Adrenal gland (tissue), 12 donors: Measurements from ENCODE around the gene FAXDC2. TPM values are rescaled to one million over a fixed set of nuclear protein-coding genes. Genes with fewer than 3 reads are reported as not detected.
A peak's percentile ranks its signal among the peaks of the same experiment; 100 is the strongest.

Experiments used
- DNase-seq, 7 donors: peaks; one replicate each; pipeline ENCODE4 v3.0.0-alpha.2; 2019 to 2020
- H3K27ac ChIP-seq, 5 donors: fragments of 200-600 bp; sonication (generic) in 4 of 5; 1 replicate in 3 of 5; 2 replicates in 2 of 5; pipeline versions ENCODE4 v1.5.1 to v1.8.0; 2016 to 2020; ENCODE audit warnings: mild to moderate bottlenecking in 1 of 5
- H3K27me3 ChIP-seq: fragments of 200-600 bp; 2 replicates; pipeline ENCODE4 v1.8.0; 2021
- H3K36me3 ChIP-seq, 2 donors: fragments of 200-600 bp; replicated peaks in 1 of 2; 1 replicate in 1 of 2; 2 replicates in 1 of 2; pipeline versions ENCODE4 v1.5.1 to v1.8.0; 2018 to 2022
- H3K4me1 ChIP-seq, 2 donors: fragments of 200-600 bp; replicated peaks in 1 of 2; 1 replicate in 1 of 2; 2 replicates in 1 of 2; pipeline versions ENCODE4 v1.5.1 to v1.8.0; 2018 to 2021
- H3K4me3 ChIP-seq, 4 donors: fragments of 200-600 bp; sonication (generic) in 3 of 4; one replicate each; pipeline ENCODE4 v1.5.1; 2016 to 2018
- H3K9me3 ChIP-seq, 3 donors: fragments of 200-600 bp; sonication (generic) in 1 of 3; replicated peaks in 1 of 3; 1 replicate in 2 of 3; 2 replicates in 1 of 3; pipeline versions ENCODE4 v1.5.1 to v1.8.0; 2016 to 2021
- POLR2A ChIP-seq, 2 donors: fragments of 450-650 bp; IDR thresholded peaks; one replicate each; pipeline ENCODE4 v1.6.1; 2017; ENCODE audit warnings: antibody characterized with exemption in 2 of 2, mild to moderate bottlenecking in 2 of 2, moderate library complexity in 1 of 2
- WGBS, 4 donors: extraction: QIAGEN DNeasy Blood & Tissue Kit in 2 of 4; methylation state at CpG; one replicate each; pipeline versions ENCODE4 v1.1.5 to v1.1.7; 2013 to 2017; 5-methylcytosine and 5-hydroxymethylcytosine counted together
- intact Hi-C, 2 donors: fragments of 100-400 bp; cut with DNase I; formaldehyde crosslinking; loops; one replicate each; pipeline versions ENCODE4 v1.14.1 to v1.15.0; 2022 to 2023
- polyA plus RNA-seq, 3 donors: library from polyadenylated mRNA; stranded (reverse); fragments of 200-250 nt in 2 of 3; fragments of 350-450 nt in 1 of 3; fragmentation: Illumina TruSeq in 1 of 3; extraction: RNeasy Lipid Tissue Mini Kit (QIAGEN cat#74804) in 1 of 3; gene quantifications; one replicate each; pipeline ENCODE4 v1.2.3, GENCODE V29; 2013 to 2014
- total RNA-seq, 9 donors: library from RNA; depleted of rRNA in 4 of 9; stranded (reverse); fragments of >200 nt in 4 of 9; fragments of 120-200 nt in 1 of 9; fragmentation: NEBNext Ultra II Directional in 1 of 9; extraction: Animal tissue kit (Norgen Biotek cat#: 25700) in 1 of 9; gene quantifications; one replicate each; pipeline versions ENCODE4 v1.1.0 to v1.2.4, GENCODE V29; 2013 to 2023
- TF ChIP-seq, protein P1 (sequence below), 6 experiments: fragments of 450-650 bp in 4 of 6; fragments of 200-600 bp in 2 of 6; sonication (generic) in 1 of 6; IDR thresholded peaks; 1 replicate in 5 of 6; 2 replicates in 1 of 6; pipeline versions ENCODE4 v1.5.1 to v1.8.0; 2016 to 2021; ENCODE audit warnings: antibody characterized with exemption in 6 of 6, mild to moderate bottlenecking in 2 of 6, moderate library complexity in 1 of 6
- donor health status: healthy with polysubstance abuse.
- donor health status: Bipolar disorder and iron deficiency.
- donor health status: DM: yes; HTN: yes; CAD: no.
- donor health status: DM: no; HTN: no; CAD: no.
- donor health status: DM: no; HTN: no; CAD: no.
- donor health status: DM: yes; HTN: yes; CAD: no.

The FAXDC2 gene
- total and polyA plus RNA-seq, 12 donors, result 12.2 to 86.2 (median 44.0) TPM

DNA sequence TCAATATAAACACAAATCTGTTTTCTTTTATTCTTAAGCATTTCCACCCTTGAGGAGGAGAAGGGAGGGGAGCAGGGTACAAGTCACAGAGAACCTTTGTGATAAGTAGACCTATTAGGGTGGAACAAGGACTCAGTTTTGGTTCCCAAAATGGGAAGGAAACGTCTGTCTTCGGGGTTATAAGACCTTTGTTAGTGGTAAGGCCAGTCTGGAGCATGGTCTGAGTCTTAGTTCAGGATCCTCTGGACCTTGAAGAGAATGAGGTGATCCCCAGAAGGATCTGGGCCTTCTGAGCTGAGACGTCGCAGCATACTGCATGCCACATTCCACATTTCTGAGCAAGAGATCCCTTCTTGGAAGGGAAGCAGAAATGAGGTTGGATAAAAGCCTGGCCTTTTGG lies 37.2 kb downstream of the FAXDC2 start:
- intact Hi-C loops, result loop anchor here in 1 of 2 donors (5.0 kb wide), 1 partner anchor 161 kb away; no protein-coding TSS in a partner anchor
- no peaks in the 10 kb centered on the region for H3K27me3 ChIP-seq
- WGBS, 4 donors, result 54 to 78% (median 70%) methylated on average over 4 of the region's 4 CpGs
- H3K9me3 ChIP-seq, result no peaks in the 10 kb centered on the region
- TF ChIP-seq, protein P1, sequence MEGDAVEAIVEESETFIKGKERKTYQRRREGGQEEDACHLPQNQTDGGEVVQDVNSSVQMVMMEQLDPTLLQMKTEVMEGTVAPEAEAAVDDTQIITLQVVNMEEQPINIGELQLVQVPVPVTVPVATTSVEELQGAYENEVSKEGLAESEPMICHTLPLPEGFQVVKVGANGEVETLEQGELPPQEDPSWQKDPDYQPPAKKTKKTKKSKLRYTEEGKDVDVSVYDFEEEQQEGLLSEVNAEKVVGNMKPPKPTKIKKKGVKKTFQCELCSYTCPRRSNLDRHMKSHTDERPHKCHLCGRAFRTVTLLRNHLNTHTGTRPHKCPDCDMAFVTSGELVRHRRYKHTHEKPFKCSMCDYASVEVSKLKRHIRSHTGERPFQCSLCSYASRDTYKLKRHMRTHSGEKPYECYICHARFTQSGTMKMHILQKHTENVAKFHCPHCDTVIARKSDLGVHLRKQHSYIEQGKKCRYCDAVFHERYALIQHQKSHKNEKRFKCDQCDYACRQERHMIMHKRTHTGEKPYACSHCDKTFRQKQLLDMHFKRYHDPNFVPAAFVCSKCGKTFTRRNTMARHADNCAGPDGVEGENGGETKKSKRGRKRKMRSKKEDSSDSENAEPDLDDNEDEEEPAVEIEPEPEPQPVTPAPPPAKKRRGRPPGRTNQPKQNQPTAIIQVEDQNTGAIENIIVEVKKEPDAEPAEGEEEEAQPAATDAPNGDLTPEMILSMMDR (IDR thresholded peaks at IDR 0.05), result no peak
- TF ChIP-seq POLR2A (IDR thresholded peaks at IDR 0.05), result no peak
- no peak for DNase-seq
- no peak overlapping the region for H3K4me3 ChIP-seq
- H3K4me1 ChIP-seq, result peaks cover 2 to 13% of the 10 kb centered on the region in 2 donors
- H3K36me3 ChIP-seq, result peaks cover 0 to 94% of the 10 kb centered on the region in 2 donors
- no peak overlapping the region for H3K27ac ChIP-seq

DNA sequence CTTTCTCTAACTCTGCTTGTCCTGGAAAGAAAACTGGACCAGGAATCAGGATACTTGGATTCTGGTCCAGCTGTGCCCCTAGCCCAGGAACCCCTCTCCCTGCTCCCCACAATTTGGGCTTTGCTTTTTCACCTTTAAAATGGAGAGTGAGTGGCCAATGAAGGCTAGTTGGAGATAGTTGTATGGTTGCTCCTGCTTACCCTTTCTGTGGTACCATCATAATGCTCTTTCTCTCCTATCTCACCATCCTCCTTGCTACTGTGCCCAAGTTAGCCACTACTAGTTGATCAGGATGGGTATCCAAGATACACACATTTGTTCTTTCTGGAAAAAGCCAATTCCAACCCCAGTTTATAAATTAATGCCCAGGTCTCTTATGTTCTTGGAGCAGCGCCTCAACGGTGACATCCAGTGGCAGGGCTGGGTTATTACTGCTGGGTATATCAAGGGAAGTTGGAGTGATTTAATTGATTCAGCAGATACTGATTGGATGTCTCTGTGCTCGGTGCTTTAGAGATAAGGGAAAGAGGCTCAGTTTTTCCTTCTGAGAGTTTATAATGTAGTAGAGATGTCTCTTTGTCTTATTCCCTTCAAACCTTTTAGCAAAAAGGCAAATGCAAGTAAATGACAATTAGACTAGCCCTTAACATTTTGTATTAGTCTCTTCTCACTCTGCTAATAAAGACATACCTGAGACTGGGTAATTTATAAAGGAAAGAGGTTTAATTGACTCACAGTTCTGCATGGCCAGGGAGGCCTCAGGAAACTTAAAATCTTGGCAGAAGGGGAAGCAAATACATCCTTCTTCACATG lies 38.5 kb downstream of the FAXDC2 start:
- H3K4me3 ChIP-seq, result no peak overlapping the region
- H3K9me3 ChIP-seq, result no peaks in the 10 kb centered on the region
- peaks cover 0 to 92% of the 10 kb centered on the region in 2 donors for H3K36me3 ChIP-seq
- DNase-seq, result peak; percentile 63 to 90 (median 78)
- WGBS, 4 donors, result 13 to 27% (median 20%) methylated on average over 3 of the region's 3 CpGs
- H3K27me3 ChIP-seq, result no peaks in the 10 kb centered on the region
- H3K27ac ChIP-seq, result peak overlapping the region in 1 of 5 donors; percentile 44
- H3K4me1 ChIP-seq, result peaks cover 0 to 12% of the 10 kb centered on the region in 2 donors
- intact Hi-C loops, result loop anchor here (2.0 to 5.0 kb wide), 2 partner anchors 160 to 161 kb away; no protein-coding TSS in a partner anchor
- TF ChIP-seq, protein P1 (IDR thresholded peaks at IDR 0.05), result peak; percentile 92 to 97 (median 94)
- no peak for TF ChIP-seq POLR2A (IDR thresholded peaks at IDR 0.05)

DNA sequence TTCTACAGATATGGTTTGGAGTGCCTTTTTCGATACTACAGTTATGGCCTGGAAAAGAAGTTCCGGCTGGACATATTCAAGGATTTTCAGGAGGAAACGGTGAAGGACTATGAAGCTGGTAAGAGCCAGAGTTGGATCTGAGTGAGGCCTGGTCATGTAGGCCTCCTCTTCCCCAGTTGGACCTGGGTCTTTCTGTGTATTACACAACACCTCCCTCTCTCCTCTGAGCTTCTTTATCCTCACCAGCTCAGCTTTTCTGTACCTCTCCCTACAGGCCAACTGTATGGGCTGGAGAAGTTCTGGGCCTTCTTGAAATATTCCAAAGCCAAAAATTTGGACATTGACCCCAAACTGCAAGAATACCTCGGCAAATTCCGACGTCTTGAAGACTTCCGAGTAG lies 39.2 kb downstream of the FAXDC2 start:
- DNase-seq, result no peak
- Histone ChIP-seq H3K27ac (peak overlapping the region in 1 of 5 donors; percentile 44), H3K4me3 (no peak overlapping the region), H3K9me3 (no peaks in the 10 kb centered on the region), H3K4me1 (peaks cover 0 to 8% of the 10 kb centered on the region in 2 donors), H3K36me3 (peaks cover 0 to 94% of the 10 kb centered on the region in 2 donors), H3K27me3 (no peaks in the 10 kb centered on the region)
- TF ChIP-seq, protein P1 (IDR thresholded peaks at IDR 0.05), result no peak
- TF ChIP-seq POLR2A (IDR thresholded peaks at IDR 0.05), result no peak
- 68 to 77% (median 73%) methylated on average over 7 of the region's 7 CpGs for WGBS, 4 donors
- intact Hi-C loops, result loop anchor here (2.0 to 5.0 kb wide), 2 partner anchors 159 to 160 kb away; no protein-coding TSS in a partner anchor

GRCh38 chr5:154806176-154806575 lies 44.2 kb downstream of the FAXDC2 start:
- H3K36me3 ChIP-seq, result peaks cover 0 to 98% of the 10 kb centered on the region in 2 donors
- intact Hi-C loops, result loop anchor here in 1 of 2 donors (10.0 kb wide), 1 partner anchor 121 kb away; no protein-coding TSS in a partner anchor
- H3K27me3 ChIP-seq, result no peaks in the 10 kb centered on the region
- TF ChIP-seq POLR2A (IDR thresholded peaks at IDR 0.05), result no peak
- TF ChIP-seq, protein P1 (IDR thresholded peaks at IDR 0.05), result no peak
- H3K4me3 ChIP-seq, result no peak overlapping the region
- DNase-seq, result no peak
- 69 to 77% (median 72%) methylated on average over 4 of the region's 4 CpGs for WGBS, 4 donors
- no peaks in the 10 kb centered on the region for H3K4me1 ChIP-seq
- no peak overlapping the region for H3K27ac ChIP-seq
- no peaks in the 10 kb centered on the region for H3K9me3 ChIP-seq
